A673 (cell line): ENCODE results near the gene SIRT6.
"Not testable (repeated sequence)": the region's sequence is repeated elsewhere in the genome, so short reads cannot be mapped to it uniquely, and the experiment has no call there.

Source experiments
- EZH2 ChIP-seq: fragments of 200-600 bp; sonication (generic); IDR thresholded peaks from 2 replicates; pipeline ENCODE4 v1.6.1; 2017; ENCODE audit warnings: borderline replicate concordance, low read depth, mild to moderate bottlenecking, mixed read lengths, antibody characterized with exemption, low read length; ENCODE audit not compliant: poor library complexity, severe bottlenecking
- TF ChIP-seq, protein P1 (sequence below): fragments of 300-800, 200-600 bp; sonication (generic); conservative IDR thresholded peaks from 2 replicates; pipeline ENCODE4 v1.5.1; 2017; ENCODE audit warnings: low read depth, mild to moderate bottlenecking, antibody characterized with exemption, low read length, moderate library complexity, mixed read lengths

GRCh38 chr19:4157971-4158370 lies 24.4 kb downstream of the SIRT6 start:
- TF ChIP-seq, protein P1, sequence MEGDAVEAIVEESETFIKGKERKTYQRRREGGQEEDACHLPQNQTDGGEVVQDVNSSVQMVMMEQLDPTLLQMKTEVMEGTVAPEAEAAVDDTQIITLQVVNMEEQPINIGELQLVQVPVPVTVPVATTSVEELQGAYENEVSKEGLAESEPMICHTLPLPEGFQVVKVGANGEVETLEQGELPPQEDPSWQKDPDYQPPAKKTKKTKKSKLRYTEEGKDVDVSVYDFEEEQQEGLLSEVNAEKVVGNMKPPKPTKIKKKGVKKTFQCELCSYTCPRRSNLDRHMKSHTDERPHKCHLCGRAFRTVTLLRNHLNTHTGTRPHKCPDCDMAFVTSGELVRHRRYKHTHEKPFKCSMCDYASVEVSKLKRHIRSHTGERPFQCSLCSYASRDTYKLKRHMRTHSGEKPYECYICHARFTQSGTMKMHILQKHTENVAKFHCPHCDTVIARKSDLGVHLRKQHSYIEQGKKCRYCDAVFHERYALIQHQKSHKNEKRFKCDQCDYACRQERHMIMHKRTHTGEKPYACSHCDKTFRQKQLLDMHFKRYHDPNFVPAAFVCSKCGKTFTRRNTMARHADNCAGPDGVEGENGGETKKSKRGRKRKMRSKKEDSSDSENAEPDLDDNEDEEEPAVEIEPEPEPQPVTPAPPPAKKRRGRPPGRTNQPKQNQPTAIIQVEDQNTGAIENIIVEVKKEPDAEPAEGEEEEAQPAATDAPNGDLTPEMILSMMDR, result not testable (repeated sequence)
- not testable (repeated sequence) for TF ChIP-seq EZH2
